Measurements from ENCODE around the gene ATF3.
"Not testable (repeated sequence)": the region's sequence is repeated elsewhere in the genome, so short reads cannot be mapped to it uniquely, and the experiment has no call there.

ATF3 gene

GRCh38 chr1:212629450-212630157 is 21.0 kb downstream of the ATF3 start:
- no peak for DNase-seq

- no peak for DNase-seq
Observed at GRCh38 chr1:212630158-212630900, 21.8 kb downstream of the ATF3 start.

- no peak for DNase-seq
Observed at GRCh38 chr1:212633161-212633560, 24.6 kb downstream of the ATF3 start.

- no peak for DNase-seq
Observed at GRCh38 chr1:212634252-212634651, 25.7 kb downstream of the ATF3 start.

- no peak for DNase-seq
Observed at GRCh38 chr1:212635141-212635631, 26.6 kb downstream of the ATF3 start.

GRCh38 chr1:212637902-212638301 is 29.3 kb downstream of the ATF3 start:
- DNase-seq: no peak

GRCh38 chr1:212638492-212639151 is 30.1 kb downstream of the ATF3 start:
- no peak for DNase-seq

GRCh38 chr1:212639524-212639923 is 31.0 kb downstream of the ATF3 start:
- not testable (repeated sequence) for DNase-seq

- DNase-seq: no peak
Observed at GRCh38 chr1:212640223-212640878, 31.8 kb downstream of the ATF3 start.

GRCh38 chr1:212641956-212642355 is 33.4 kb downstream of the ATF3 start:
- no peak for DNase-seq

- DNase-seq: no peak
Observed at GRCh38 chr1:212643877-212644276, 35.3 kb downstream of the ATF3 start.

GRCh38 chr1:212644866-212645545 is 36.4 kb downstream of the ATF3 start:
- DNase-seq: no peak

GRCh38 chr1:212645546-212646543 is 37.3 kb downstream of the ATF3 start:
- peak; percentile 27 for DNase-seq

- DNase-seq: no peak
Observed at GRCh38 chr1:212646588-212646987, 38.0 kb downstream of the ATF3 start.

GRCh38 chr1:212647004-212647403 is 38.4 kb downstream of the ATF3 start:
- DNase-seq: no peak

GRCh38 chr1:212648431-212648830 is 39.9 kb downstream of the ATF3 start:
- no peak for DNase-seq

GRCh38 chr1:212649020-212649419 is 40.5 kb downstream of the ATF3 start:
- no peak for DNase-seq

- no peak for DNase-seq
Observed at GRCh38 chr1:212650228-212650627, 41.7 kb downstream of the ATF3 start.

- no peak for DNase-seq
Observed at GRCh38 chr1:212651521-212651920, 43.0 kb downstream of the ATF3 start.

- no peak for DNase-seq
Observed at GRCh38 chr1:212651977-212652376, 43.4 kb downstream of the ATF3 start.

- no peak for DNase-seq
Observed at GRCh38 chr1:212652609-212653008, 44.0 kb downstream of the ATF3 start.
